Measurements from ENCODE around the gene SLC38A7. TPM values are rescaled to one million over a fixed set of nuclear protein-coding genes. Genes with fewer than 3 reads are reported as not detected.

The SLC38A7 gene
- total and polyA plus RNA-seq, 4 donors, result 13.8 to 26.7 (median 19.0) TPM

DNA sequence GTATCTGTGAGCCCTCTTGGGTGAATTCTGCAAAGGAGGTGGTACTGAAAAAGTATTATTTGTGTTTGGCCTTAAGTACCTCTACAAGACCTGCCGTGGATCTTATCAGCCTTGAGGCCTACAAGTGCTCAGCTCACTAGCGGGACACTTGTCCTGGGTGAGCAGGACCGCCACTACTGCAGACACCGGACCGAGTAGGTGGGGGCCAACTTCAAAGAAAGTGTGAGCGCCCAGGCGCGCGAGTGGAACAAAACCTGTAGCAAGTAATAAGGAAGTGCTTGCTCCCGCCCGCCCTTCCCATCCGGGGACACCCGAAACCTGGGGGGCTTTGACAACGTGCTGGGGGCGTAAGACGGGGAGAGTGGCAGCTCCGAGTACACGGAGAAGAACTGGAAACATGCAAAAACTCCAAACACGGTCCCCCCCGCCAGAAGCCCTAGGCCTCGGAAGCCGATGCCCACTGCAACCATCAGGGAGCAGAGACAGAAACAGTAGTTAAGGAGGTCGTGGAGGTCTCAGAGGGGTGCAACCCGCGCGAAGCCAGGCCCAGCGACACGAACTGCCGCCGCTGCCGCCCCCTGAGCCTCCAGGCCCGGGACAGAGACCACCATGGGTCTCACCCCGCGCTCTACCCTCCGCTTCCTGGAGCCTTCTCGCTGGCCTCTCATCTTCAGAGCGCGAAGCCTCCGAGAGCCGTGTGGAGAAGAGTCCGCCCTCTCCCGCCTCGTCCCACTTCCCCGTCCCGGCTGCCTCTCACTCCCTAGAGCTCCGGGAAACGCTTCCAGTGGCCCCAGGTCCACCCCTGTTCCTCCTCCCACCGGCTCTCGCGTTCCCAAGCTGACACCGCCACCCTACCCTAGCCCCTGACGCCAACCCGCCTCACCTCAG is 55.5 kb downstream of the SLC38A7 start:
- no peaks in the 10 kb centered on the region for H3K9me3 ChIP-seq (ENCODE audit: control insufficient read depth, insufficient read depth, low read length)
- peaks cover 12% of the 10 kb centered on the region for H3K4me1 ChIP-seq (ENCODE audit: control insufficient read depth, insufficient read depth, low read length)
- H3K27me3 ChIP-seq (ENCODE audit: control insufficient read depth, insufficient read depth, low read length), result no peaks in the 10 kb centered on the region
- peak in 5 of 6 donors; percentile 12 to 41 (median 19) for DNase-seq (ENCODE audit: low read depth in 4 of 6, low spot score in 6 of 6)
- WGBS (ENCODE audit: insufficient coverage), result 0% methylated on average over 53 of the region's 53 CpGs
- peak overlapping the region; percentile 100 for H3K27ac ChIP-seq (ENCODE audit: low read depth, low read length)
- peak overlapping the region; percentile 79 for H3K4me3 ChIP-seq (ENCODE audit: low read depth, low read length)
- H3K36me3 ChIP-seq (ENCODE audit: control insufficient read depth, insufficient read depth, low read length), result peaks cover 5% of the 10 kb centered on the region

DNA sequence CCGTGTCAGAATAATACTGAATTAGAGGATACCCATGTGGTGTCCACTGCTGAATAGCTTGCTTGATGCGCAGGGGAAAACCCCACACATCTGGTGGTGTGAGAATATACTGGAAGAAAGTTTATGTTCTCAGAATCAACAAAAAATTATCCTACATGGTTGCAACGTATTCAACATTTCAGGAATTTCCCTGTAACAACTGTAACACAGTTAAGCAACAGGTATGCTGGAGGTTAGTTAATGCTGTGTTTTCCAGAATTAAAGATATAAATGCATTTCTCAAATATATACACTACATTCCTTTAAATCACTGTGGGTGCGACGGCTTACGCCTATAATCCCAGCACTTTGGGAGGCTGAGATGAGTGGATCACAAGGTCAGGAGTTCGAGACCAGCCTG is 60.4 kb downstream of the SLC38A7 start:
- WGBS (ENCODE audit: insufficient coverage), result 90% methylated on average over 2 of the region's 7 CpGs

GRCh38 chr16:58620396-58620795 is 64.2 kb downstream of the SLC38A7 start:
- 90% methylated on average over 2 of the region's 10 CpGs for WGBS (ENCODE audit: insufficient coverage)

More for the DNA sequence above, 60.4 kb downstream of the SLC38A7 start:
- Histone ChIP-seq H3K27ac (ENCODE audit: low read depth, low read length) (no peak overlapping the region), H3K27me3 (ENCODE audit: control insufficient read depth, insufficient read depth, low read length) (no peaks in the 10 kb centered on the region), H3K36me3 (ENCODE audit: control insufficient read depth, insufficient read depth, low read length) (peaks cover 30% of the 10 kb centered on the region), H3K4me3 (ENCODE audit: low read depth, low read length) (no peak overlapping the region), H3K9me3 (ENCODE audit: control insufficient read depth, insufficient read depth, low read length) (no peaks in the 10 kb centered on the region), H3K4me1 (ENCODE audit: control insufficient read depth, insufficient read depth, low read length) (peaks cover 6% of the 10 kb centered on the region)
- DNase-seq (ENCODE audit: low read depth in 4 of 6, low spot score in 6 of 6), result no peak

GRCh38 chr16:58615280-58615679 is 69.3 kb downstream of the SLC38A7 start:
- no peaks in the 10 kb centered on the region for H3K9me3 ChIP-seq (ENCODE audit: control insufficient read depth, insufficient read depth, low read length)
- no peak overlapping the region for H3K4me3 ChIP-seq (ENCODE audit: low read depth, low read length)
- WGBS (ENCODE audit: insufficient coverage), result no CpG with 5 or more reads among the region's 3 CpGs
- H3K27me3 ChIP-seq (ENCODE audit: control insufficient read depth, insufficient read depth, low read length), result no peaks in the 10 kb centered on the region
- no peak overlapping the region for H3K27ac ChIP-seq (ENCODE audit: low read depth, low read length)
- no peak for DNase-seq (ENCODE audit: low read depth in 4 of 6, low spot score in 6 of 6)
- H3K4me1 ChIP-seq (ENCODE audit: control insufficient read depth, insufficient read depth, low read length), result no peaks in the 10 kb centered on the region
- peaks cover 33% of the 10 kb centered on the region for H3K36me3 ChIP-seq (ENCODE audit: control insufficient read depth, insufficient read depth, low read length)

More at GRCh38 chr16:58620396-58620795, 64.2 kb downstream of the SLC38A7 start:
- H3K4me1 ChIP-seq (ENCODE audit: control insufficient read depth, insufficient read depth, low read length), result no peaks in the 10 kb centered on the region
- H3K27ac ChIP-seq (ENCODE audit: low read depth, low read length), result no peak overlapping the region
- peaks cover 46% of the 10 kb centered on the region for H3K36me3 ChIP-seq (ENCODE audit: control insufficient read depth, insufficient read depth, low read length)
- no peaks in the 10 kb centered on the region for H3K9me3 ChIP-seq (ENCODE audit: control insufficient read depth, insufficient read depth, low read length)
- no peak overlapping the region for H3K4me3 ChIP-seq (ENCODE audit: low read depth, low read length)
- H3K27me3 ChIP-seq (ENCODE audit: control insufficient read depth, insufficient read depth, low read length), result no peaks in the 10 kb centered on the region
- no peak for DNase-seq (ENCODE audit: low read depth in 4 of 6, low spot score in 6 of 6)

Other genes starting within 250 kb of the SLC38A7 start
- 100 to 1,000 TPM; 128 to 409 TPM for gene NDRG4, start 184.6 kb downstream of the SLC38A7 start, total RNA-seq
- 100 to 1,000 TPM; 532 to 593 TPM for gene NDRG4, start 184.6 kb downstream of the SLC38A7 start, polyA plus RNA-seq (ENCODE audit: insufficient read length in 2 of 2)
- 10 to 100 TPM; 18.2 to 21.5 TPM for gene SETD6, start 169.3 kb downstream of the SLC38A7 start, total RNA-seq
- gene SETD6, start 169.3 kb downstream of the SLC38A7 start, polyA plus RNA-seq (ENCODE audit: insufficient read length in 2 of 2), result 10 to 100 TPM; 29.2 to 49.4 TPM
- gene CNOT1, start 54.9 kb downstream of the SLC38A7 start, total RNA-seq, result 100 to 1,000 TPM; 118 to 139 TPM
- 100 to 1,000 TPM; 105 to 117 TPM for gene CNOT1, start 54.9 kb downstream of the SLC38A7 start, polyA plus RNA-seq (ENCODE audit: insufficient read length in 2 of 2)
- gene GOT2, start 49.5 kb upstream of the SLC38A7 start, total RNA-seq, result 10 to 100 TPM; 58.1 to 88.6 TPM
- gene GOT2, start 49.5 kb upstream of the SLC38A7 start, polyA plus RNA-seq (ENCODE audit: insufficient read length in 2 of 2), result 100 to 1,000 TPM; 127 to 135 TPM

All from spinal cord (tissue), 10 donors.